ENCODE measurements around the gene CEP164.

- TF ChIP-seq CTCF (conservative IDR thresholded peaks at IDR 0.05; ENCODE audit: low read depth, low read length) (no peak), EZH2 (IDR thresholded peaks at IDR 0.05; ENCODE audit: low read length, unreplicated experiment) (no peak)
Observed at GRCh38 chr11:117459123-117459978, 131.7 kb downstream of the CEP164 start.

Measured in PC-3 (cell line).